Body of pancreas (tissue), 4 donors: ENCODE measurements around the gene MYLK. TPM values are rescaled to one million over a fixed set of nuclear protein-coding genes. Genes with fewer than 3 reads are reported as not detected.
A peak's percentile ranks its signal among the peaks of the same experiment; 100 is the strongest.

Experiments used
- ATAC-seq: fragments of 150-250 bp; one replicate; pipeline ENCODE4 v1.9.1; 2016
- DNase-seq, 4 donors: peaks; one replicate each; pipeline ENCODE4 v3.0.0-alpha.2; 2019
- H3K27ac ChIP-seq, 4 donors: fragments of 200-600 bp; sonication (generic); 1 replicate in 3 of 4; 2 replicates in 1 of 4; pipeline versions ENCODE4 v1.5.1 to v1.6.1; 2016 to 2019; ENCODE audit warnings: mild to moderate bottlenecking in 1 of 4, mixed read lengths in 1 of 4, moderate library complexity in 1 of 4
- H3K27me3 ChIP-seq, 2 donors: fragments of 200-600 bp; sonication (generic); one replicate each; pipeline ENCODE4 v1.6.0; 2016; ENCODE audit warnings: mild to moderate bottlenecking in 1 of 2
- H3K36me3 ChIP-seq, 2 donors: fragments of 200-600 bp; sonication (generic); replicated peaks in 1 of 2; 2 replicates each; pipeline ENCODE4 v1.5.1; 2016; ENCODE audit warnings: low read depth in 2 of 2; ENCODE audit not compliant: insufficient read depth in 1 of 2
- H3K4me1 ChIP-seq: fragments of 200-600 bp; sonication (generic); one replicate; pipeline ENCODE4 v1.6.0; 2016
- H3K4me3 ChIP-seq, 2 donors: fragments of 200-600 bp; sonication (generic); 1 replicate in 1 of 2; 2 replicates in 1 of 2; pipeline ENCODE4 v1.5.1; 2016 to 2019
- H3K9me3 ChIP-seq, 3 donors: fragments of 200-600 bp; sonication (generic); 1 replicate in 2 of 3; 2 replicates in 1 of 3; pipeline ENCODE4 v1.5.1; 2016
- POLR2A ChIP-seq, 3 donors: fragments of 450-650 bp; IDR thresholded peaks; one replicate each; pipeline ENCODE4 v1.6.1; 2016; ENCODE audit warnings: antibody characterized with exemption in 3 of 3, mild to moderate bottlenecking in 2 of 3
- WGBS, 2 donors: methylation state at CpG; one replicate each; pipeline ENCODE4 v1.1.5; 2017; 5-methylcytosine and 5-hydroxymethylcytosine counted together
- intact Hi-C: fragments of 100-400 bp; cut with DNase I; formaldehyde crosslinking; loops from one replicate; pipeline ENCODE4 v1.15.1; 2023
- total RNA-seq, 2 donors: library from RNA; depleted of rRNA; stranded (reverse); fragments of >200 nt; gene quantifications; one replicate each; pipeline ENCODE4 v1.1.0, GENCODE V29; 2016
- TF ChIP-seq, protein P1 (sequence below), 7 experiments: fragments of 450-650 bp in 4 of 7; fragments of 200-600 bp in 3 of 7; sonication (generic) in 3 of 7; IDR thresholded peaks; one replicate each; pipeline ENCODE4 v1.5.1; 2016 to 2019; ENCODE audit warnings: antibody characterized with exemption in 7 of 7

MYLK gene
- total RNA-seq, 2 donors from 2014 or later: 7.6 to 36.6 TPM

DNA sequence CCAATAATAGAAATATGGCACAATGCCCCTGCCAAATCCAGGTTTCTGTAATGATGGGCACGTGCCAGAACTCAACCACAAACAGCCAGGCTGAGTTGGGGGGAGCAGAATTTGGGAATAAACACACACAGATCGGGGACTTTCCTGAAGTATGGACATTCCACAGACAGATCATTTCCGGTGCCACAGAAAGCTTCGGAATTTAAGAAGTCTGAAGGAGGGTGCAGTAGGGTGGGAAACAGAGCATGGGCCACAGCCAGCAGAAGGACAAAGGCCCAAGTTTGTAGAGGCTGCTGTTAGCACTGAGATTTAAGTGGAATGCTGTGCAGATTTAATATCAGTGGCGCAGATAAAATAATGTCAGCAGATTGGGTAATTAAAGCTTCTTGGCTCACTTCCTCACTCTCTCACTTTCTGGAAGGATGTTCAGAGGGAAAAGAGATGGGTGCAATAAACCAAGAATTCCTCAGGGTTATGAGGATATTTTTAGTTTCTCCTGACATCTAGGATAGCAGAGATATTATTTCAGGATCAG is 67.4 kb downstream of the MYLK start:
- Histone ChIP-seq H3K4me1 (no peaks in the 10 kb centered on the region), H3K36me3 (no peaks in the 10 kb centered on the region), H3K9me3 (no peaks in the 10 kb centered on the region), H3K4me3 (no peak overlapping the region), H3K27ac (no peak overlapping the region), H3K27me3 (no peaks in the 10 kb centered on the region)
- TF ChIP-seq POLR2A (IDR thresholded peaks at IDR 0.05): no peak
- TF ChIP-seq, protein P1, sequence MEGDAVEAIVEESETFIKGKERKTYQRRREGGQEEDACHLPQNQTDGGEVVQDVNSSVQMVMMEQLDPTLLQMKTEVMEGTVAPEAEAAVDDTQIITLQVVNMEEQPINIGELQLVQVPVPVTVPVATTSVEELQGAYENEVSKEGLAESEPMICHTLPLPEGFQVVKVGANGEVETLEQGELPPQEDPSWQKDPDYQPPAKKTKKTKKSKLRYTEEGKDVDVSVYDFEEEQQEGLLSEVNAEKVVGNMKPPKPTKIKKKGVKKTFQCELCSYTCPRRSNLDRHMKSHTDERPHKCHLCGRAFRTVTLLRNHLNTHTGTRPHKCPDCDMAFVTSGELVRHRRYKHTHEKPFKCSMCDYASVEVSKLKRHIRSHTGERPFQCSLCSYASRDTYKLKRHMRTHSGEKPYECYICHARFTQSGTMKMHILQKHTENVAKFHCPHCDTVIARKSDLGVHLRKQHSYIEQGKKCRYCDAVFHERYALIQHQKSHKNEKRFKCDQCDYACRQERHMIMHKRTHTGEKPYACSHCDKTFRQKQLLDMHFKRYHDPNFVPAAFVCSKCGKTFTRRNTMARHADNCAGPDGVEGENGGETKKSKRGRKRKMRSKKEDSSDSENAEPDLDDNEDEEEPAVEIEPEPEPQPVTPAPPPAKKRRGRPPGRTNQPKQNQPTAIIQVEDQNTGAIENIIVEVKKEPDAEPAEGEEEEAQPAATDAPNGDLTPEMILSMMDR (IDR thresholded peaks at IDR 0.05): no peak
- peak in 1 of 4 donors; percentile 4 for DNase-seq
- ATAC-seq: no peak
- WGBS, 2 donors: 64 to 69% methylated on average over 5 of the region's 5 CpGs
- intact Hi-C loops: no loop called here

DNA sequence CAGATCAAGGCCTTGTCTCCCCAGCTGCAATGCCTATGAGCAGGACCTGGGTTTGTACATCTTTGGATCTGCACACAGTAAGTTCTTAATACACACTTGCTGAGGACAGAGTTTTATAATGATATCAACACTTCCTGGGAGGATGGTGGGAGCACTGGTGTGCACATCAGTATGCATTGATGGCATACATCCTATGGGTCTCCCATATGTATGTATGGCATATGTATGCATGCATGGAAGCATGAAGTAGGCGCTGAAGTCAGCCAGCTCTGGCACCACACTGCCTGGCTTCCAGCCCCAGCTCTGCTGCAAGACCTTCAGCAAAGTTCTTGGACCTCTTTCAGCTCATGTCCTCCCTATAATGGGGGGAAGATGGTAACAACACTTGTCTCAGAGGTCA is 68.2 kb downstream of the MYLK start:
- no peak for TF ChIP-seq POLR2A (IDR thresholded peaks at IDR 0.05)
- TF ChIP-seq, protein P1 (IDR thresholded peaks at IDR 0.05): no peak
- Histone ChIP-seq H3K27me3 (no peaks in the 10 kb centered on the region), H3K4me1 (no peaks in the 10 kb centered on the region), H3K9me3 (no peaks in the 10 kb centered on the region), H3K36me3 (no peaks in the 10 kb centered on the region), H3K4me3 (no peak overlapping the region), H3K27ac (no peak overlapping the region)
- intact Hi-C loops: no loop called here
- DNase-seq (no peak), ATAC-seq (no peak)
- 70 to 100% methylated on average over 1 of the region's 1 CpG for WGBS, 2 donors

DNA sequence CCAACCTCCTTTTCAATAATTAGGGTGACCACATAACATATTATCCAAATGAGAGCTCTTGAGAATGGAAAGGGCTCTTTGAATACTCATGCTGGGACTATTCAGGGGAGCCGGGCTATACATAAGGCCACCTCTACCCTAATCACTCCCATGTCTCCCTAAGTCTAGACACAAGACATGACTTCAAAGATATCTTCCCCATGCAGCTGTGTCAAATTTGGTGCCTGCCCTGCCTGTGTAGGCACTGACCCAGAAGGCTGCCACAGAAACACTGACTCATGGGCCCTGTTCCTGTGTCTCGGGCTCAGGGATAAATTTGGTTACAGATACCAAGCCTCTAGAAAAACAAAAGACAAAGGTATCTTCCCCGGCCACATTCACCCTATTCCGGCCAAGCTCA is 70.3 kb downstream of the MYLK start:
- Histone ChIP-seq H3K36me3 (no peaks in the 10 kb centered on the region), H3K27ac (no peak overlapping the region), H3K4me3 (no peak overlapping the region), H3K27me3 (no peaks in the 10 kb centered on the region), H3K9me3 (no peaks in the 10 kb centered on the region), H3K4me1 (no peaks in the 10 kb centered on the region)
- WGBS, 2 donors: 84 to 89% methylated on average over 4 of the region's 4 CpGs
- DNase-seq: no peak
- TF ChIP-seq POLR2A (IDR thresholded peaks at IDR 0.05): no peak
- TF ChIP-seq, protein P1 (IDR thresholded peaks at IDR 0.05): no peak
- no peak for ATAC-seq
- intact Hi-C loops: no loop called here

DNA sequence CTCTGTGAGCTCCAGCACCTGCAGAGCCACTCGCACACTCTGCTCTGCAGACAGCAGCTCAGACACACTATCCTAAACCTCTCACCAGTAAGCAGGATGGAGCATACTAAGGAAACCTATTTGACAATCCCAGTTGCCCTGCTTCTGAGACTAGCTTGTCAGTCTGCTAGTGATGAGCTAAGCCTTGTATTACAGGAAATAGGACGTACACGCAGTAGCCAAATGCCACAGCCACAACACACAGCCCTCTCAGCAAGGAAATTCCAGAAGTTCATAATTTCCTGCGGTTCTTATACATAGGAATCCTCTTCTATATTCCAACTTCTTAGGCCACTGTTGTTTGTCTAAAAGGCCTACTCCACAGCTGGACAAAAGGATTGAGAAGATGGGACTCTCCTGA is 74.5 kb downstream of the MYLK start:
- H3K36me3 ChIP-seq: no peaks in the 10 kb centered on the region
- 83 to 85% methylated on average over 4 of the region's 4 CpGs for WGBS, 2 donors
- H3K4me1 ChIP-seq: peaks cover 9% of the 10 kb centered on the region
- TF ChIP-seq, protein P1 (IDR thresholded peaks at IDR 0.05): no peak
- no peak for TF ChIP-seq POLR2A (IDR thresholded peaks at IDR 0.05)
- H3K4me3 ChIP-seq: no peak overlapping the region
- ATAC-seq: no peak
- no peaks in the 10 kb centered on the region for H3K9me3 ChIP-seq
- H3K27me3 ChIP-seq: no peaks in the 10 kb centered on the region
- intact Hi-C loops: no loop called here
- H3K27ac ChIP-seq: no peak overlapping the region
- no peak for DNase-seq

DNA sequence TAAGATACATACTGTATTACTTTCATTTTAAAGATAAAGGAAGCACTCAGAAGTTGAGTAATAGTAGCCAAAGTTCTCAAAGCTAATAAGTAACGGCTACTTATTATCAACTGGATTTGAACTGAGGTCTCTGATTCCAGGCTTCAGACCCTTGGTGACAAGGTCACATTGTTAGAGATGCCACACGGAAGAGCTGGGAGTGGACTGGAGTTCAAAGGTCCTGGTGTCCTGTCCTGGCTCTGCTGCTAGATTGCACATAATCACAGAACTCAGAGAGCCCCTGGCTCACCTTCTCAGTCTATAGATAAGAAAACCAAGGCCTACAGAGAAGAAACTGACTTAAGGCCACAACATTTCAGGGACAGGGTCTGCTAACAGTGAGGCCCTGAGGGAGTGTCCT is 75.3 kb downstream of the MYLK start:
- no peaks in the 10 kb centered on the region for H3K9me3 ChIP-seq

More for the DNA sequence above, 75.3 kb downstream of the MYLK start:
- no peaks in the 10 kb centered on the region for H3K36me3 ChIP-seq
- H3K4me1 ChIP-seq: peaks cover 9% of the 10 kb centered on the region
- intact Hi-C loops: no loop called here
- no peak for DNase-seq
- no peak for ATAC-seq
- H3K4me3 ChIP-seq: no peak overlapping the region
- 81 to 88% methylated on average over 2 of the region's 2 CpGs for WGBS, 2 donors
- TF ChIP-seq, protein P1 (IDR thresholded peaks at IDR 0.05): no peak
- no peak for TF ChIP-seq POLR2A (IDR thresholded peaks at IDR 0.05)
- no peaks in the 10 kb centered on the region for H3K27me3 ChIP-seq
- no peak overlapping the region for H3K27ac ChIP-seq
